Measurements from ENCODE around the gene FBXO24. TPM values are rescaled to one million over a fixed set of nuclear protein-coding genes. Genes with fewer than 3 reads are reported as not detected.

Gene FBXO24
- total RNA-seq, 4 donors from 2014 or later: 0.30 to 2.2 (median 0.84) TPM; not detected in 1

DNA sequence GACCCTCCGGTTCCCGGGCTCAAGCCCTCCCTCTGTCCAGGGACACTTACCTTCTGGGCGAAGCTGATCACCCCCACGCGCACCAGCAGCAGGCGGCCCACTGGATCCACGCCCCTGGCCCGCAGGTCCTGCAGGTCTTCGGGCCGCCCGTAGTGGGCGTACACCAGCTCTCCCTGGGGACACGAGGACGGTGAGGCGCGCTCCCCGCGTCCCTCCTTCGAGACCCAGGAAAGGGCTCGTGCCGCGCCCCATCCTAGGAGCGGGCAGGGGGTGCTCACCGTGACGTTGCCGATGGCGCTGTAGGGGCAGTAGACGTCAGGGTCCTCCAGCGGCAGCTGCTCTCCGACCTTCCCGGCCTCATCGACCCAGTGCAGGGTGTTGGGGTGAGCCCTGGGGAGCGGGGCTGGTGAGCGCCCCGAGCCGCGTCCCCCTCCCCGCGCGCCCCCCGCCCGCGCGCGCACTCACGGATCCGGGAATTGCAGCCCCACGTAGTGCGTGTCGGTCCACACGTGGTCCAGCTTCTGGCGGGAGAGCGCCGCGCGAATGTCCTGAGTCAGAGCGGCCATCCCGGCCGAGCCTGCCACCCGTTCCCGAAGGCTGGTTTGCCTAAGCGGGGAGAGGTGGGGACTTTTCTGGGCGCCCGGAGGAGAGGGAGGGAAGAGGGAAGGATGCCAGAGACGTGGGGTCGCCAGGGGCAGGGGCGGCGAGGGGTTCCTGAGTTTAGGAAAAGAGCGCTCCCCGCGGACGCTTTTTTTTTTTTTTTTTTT is 47.0 kb downstream of the FBXO24 start:
- DNase-seq (ENCODE audit: low spot score in 2 of 2): no peak
- Histone ChIP-seq H3K27ac (no peak overlapping the region), H3K27me3 (peaks cover 0 to 26% of the 10 kb centered on the region in 2 donors), H3K9me3 (no peaks in the 10 kb centered on the region), H3K4me3 (peak overlapping the region; percentile 10 to 65 (median 59)), H3K4me1 (peaks cover 0 to 15% (median 6%) of the 10 kb centered on the region in 4 donors), H3K36me3 (no peaks in the 10 kb centered on the region)
- TF ChIP-seq CTCF (IDR thresholded peaks at IDR 0.05) (peak in 2 of 5 experiments; percentile 33 to 39), POLR2A (IDR thresholded peaks at IDR 0.05) (no peak)
- WGBS, 2 donors: 3 to 4% methylated on average over 40 to 42 of the region's 72 CpGs

DNA sequence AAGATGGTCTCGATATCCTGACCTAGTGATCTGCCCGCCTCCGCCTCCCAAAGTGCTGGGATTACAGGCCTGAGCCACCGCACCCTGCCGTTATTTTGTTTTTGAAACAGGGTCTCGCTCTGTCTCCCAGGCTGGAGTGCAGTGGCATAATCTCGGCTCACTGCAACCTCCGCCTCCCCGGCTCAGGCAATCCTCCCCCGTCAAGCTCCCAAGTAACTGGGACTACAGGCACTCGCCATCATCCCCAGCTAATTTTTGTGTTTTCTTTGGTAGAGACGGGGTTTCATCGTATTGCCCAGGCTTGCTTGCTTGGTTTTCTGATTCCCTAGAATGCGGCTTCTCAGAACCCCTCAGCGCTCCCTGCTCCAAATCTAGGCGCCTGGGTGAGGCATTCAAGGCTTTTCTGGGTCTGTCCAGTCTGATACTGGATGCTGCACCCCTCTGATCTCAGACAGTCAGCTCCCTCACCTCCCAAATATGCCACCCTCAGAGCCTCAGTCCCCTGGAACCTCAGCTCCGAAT is 53.9 kb downstream of the FBXO24 start:
- 70 to 74% methylated on average over 17 of the region's 17 CpGs for WGBS, 2 donors
- no peaks in the 10 kb centered on the region for H3K36me3 ChIP-seq
- H3K27ac ChIP-seq: no peak overlapping the region
- no peak for DNase-seq (ENCODE audit: low spot score in 2 of 2)
- H3K4me3 ChIP-seq: no peak overlapping the region
- H3K9me3 ChIP-seq: no peaks in the 10 kb centered on the region
- TF ChIP-seq EP300 (IDR thresholded peaks at IDR 0.05) (no peak), POLR2A (IDR thresholded peaks at IDR 0.05) (no peak), CTCF (IDR thresholded peaks at IDR 0.05) (no peak)
- peaks cover 0 to 53% of the 10 kb centered on the region in 2 donors for H3K27me3 ChIP-seq
- H3K4me1 ChIP-seq: no peaks in the 10 kb centered on the region

GRCh38 chr7:100640517-100641440 is 54.7 kb downstream of the FBXO24 start:
- Histone ChIP-seq H3K9me3 (no peaks in the 10 kb centered on the region), H3K4me3 (no peak overlapping the region), H3K4me1 (no peaks in the 10 kb centered on the region), H3K36me3 (no peaks in the 10 kb centered on the region), H3K27ac (no peak overlapping the region), H3K27me3 (peaks cover 0 to 57% of the 10 kb centered on the region in 2 donors)
- no peak for DNase-seq (ENCODE audit: low spot score in 2 of 2)
- WGBS, 2 donors: 69 to 71% methylated on average over 23 to 24 of the region's 24 CpGs
- TF ChIP-seq POLR2A (IDR thresholded peaks at IDR 0.05) (no peak), EP300 (IDR thresholded peaks at IDR 0.05) (no peak), CTCF (IDR thresholded peaks at IDR 0.05) (no peak)

DNA sequence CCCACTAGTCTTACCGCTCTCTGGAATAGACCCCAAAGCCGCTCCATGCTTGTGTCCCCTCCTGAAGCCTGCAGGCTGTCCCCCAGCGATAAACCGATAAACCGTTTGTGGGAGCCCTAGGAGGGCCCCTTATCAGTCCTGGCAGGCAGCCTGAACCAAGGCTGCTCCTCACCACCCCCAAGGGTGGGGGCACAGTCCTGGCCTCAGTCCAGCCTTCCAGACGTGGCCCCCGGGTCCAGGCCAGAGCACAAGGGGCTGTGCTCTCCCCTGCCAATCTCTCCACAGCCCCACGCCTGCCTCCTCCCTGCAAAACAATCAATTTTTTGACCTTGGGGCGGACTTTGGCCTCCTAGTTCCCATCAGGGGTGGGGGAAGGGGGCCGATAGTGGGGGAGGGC is 55.3 kb downstream of the FBXO24 start, which contains the start of gene TFR2:
Gene TFR2 (minus strand): TSS at position 90 of the 397 bp plus-strand sequence. CDS start 43 bp downstream, at position 47.
- Histone ChIP-seq H3K4me3 (no peak within 1 kb of the TSS), H3K36me3 (no peaks in the 10 kb centered on the region), H3K27ac (no peak within 1 kb of the TSS), H3K9me3 (no peaks in the 10 kb centered on the region), H3K27me3 (peaks cover 0 to 63% of the 10 kb centered on the region in 2 donors), H3K4me1 (no peaks in the 10 kb centered on the region)
- DNase-seq (ENCODE audit: low spot score in 2 of 2): no peak
- TF ChIP-seq POLR2A (IDR thresholded peaks at IDR 0.05) (no peak), EP300 (IDR thresholded peaks at IDR 0.05) (no peak), CTCF (IDR thresholded peaks at IDR 0.05) (no peak)
- 49 to 60% methylated on average over 7 to 10 of the region's 10 CpGs for WGBS, 2 donors
